ENCODE data around the gene CHRND.

Gene CHRND

GRCh38 chr2:232488097-232488711 is 37.8 kb upstream of the CHRND start:
- no peak for DNase-seq

GRCh38 chr2:232488721-232489300 is 37.1 kb upstream of the CHRND start:
- no peak for DNase-seq

DNA sequence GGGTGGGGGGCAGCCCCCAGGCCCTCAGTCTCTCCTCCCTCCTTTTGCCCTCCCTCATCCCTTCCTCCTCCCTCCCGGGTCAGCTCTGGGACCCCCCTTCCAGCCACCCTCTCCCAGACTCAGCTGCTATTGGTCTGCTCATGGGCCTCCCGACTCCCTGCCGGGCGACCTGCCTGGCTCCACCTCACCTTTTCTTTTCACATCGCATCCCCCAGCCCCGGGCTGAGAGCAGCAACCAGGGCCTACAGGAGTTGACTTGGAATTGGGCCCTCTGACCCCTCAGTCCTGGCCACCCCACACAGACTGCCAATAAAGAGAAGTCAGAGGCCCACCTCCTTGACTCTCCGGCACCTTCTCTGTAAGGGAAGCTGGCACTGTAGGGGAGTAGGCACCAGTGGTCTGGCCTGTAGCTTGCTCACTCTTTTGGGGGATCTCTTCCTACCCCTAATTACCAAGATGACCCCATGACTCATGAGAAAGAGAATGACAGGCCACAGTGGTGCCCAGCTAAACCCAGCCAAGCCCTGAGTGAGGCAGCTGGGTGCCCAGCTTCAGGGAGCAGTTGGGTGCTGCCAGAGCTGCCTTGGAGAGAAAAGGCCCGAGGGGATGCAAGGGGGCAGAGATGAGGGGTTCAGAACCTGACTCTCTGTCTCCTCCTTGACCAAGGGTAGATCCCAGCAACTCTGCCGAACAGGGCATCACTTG is 36.3 kb upstream of the CHRND start:
- DNase-seq: no peak

DNA sequence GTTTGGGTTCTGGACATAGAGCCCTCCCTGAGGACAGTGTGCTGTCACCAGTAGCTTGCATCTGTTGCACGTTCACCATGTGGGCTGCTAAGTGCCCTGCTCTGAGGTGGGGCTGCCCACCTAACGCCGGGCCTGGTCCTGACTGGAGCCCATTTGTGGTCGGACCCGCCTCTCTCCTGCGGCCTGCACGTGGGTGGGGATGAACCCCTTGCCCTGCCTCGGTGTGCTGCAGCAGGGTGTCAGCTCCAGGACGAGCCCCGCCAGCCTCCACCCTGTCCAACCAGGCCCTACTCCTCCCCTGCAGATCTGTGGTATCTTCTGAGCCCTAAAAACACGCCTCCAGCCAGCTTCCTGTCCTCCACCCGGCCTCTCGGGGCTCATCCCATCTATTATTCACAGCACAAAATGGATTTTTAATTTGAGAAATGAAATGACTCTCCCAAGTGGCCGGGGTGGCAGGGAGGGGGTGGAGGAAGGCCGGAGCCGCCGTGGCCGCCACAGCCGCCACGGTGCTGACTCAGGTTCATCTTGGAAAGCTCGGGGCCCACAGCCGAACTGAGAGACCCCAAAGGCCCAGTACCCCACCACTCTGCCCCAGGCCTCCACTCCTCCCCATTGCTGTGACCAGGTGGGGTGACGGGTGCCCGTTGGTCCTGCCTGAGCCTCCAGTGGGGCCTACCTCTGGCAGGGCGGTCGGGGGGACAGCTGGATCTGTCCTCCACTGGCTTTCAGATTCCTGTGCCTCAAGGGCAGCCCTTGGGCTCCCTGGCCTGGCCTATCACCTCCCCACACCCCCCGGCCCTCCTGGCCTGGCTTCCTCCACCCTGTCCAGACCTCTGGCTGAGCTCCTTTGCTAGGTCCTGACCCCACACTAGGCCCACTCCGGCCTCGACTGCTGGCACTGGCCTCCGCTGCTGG is 35.5 kb upstream of the CHRND start:
- no peak for DNase-seq

DNA sequence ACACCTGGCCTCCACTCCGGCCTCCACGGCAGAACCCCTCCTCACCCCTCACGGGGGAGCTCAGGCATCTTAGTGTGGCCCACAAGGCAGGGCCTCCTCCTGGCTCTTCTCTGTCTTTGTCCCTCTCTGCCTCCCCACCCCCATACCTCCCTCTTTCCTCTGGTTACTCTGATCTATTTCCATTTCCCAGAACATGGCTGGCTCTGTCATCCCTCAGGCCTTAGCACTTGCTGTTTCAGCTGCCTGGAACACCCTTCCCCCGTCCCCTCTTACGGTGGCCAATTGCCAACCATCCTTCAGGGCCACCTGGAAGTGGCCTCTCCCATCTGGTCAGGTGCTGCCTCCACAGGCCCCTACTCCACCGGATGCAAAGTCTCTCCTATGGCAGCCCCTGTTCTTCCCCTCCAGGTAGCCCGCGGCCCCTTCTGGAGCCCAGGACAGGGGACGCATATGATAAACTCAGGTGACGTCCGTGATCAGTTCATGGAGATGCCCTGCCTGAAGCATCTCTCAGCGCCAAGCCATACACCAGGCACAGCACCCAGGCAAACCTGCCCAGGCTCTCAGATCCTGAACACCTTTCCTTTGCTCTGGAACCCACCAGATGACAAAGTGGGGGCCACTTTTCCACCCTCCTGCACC is 34.7 kb upstream of the CHRND start:
- DNase-seq: no peak

GRCh38 chr2:232492236-232492848 is 33.6 kb upstream of the CHRND start:
- DNase-seq: no peak

DNA sequence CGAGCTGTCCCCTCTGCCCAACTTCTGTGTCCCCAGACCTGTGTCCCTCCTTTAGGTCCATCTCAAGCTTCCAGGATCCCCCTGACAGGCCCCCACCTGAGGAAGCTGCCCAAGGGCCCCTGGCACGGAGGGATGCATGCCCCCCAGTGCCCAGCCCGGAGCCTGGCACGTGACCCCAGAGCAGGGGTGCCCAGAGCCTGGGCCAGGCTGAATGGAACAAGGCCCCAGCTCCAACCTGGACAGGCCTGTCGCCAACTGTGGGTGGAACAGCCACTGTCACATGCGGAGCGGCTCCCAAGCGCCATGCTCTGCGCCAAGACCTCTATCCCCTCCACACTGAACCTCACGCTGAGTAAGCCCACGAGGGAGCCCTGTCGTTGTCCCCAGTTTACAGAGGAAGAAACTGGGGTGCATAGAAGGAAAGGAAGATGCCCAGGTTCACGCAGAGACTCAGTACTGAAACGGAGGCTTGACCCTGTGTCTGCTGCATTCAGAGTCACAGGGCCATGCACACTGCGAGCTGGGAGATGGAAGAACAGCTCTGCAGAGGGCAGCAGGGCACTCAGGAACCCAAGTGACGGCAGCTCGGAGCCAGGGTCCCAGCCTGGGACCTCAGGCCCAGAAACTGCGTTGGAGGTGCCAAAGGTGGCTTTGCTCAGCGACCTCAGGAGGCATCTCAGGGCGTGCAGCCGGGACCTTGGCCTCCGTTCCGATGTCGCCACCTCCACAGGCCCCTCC is 32.8 kb upstream of the CHRND start:
- no peak for DNase-seq

DNA sequence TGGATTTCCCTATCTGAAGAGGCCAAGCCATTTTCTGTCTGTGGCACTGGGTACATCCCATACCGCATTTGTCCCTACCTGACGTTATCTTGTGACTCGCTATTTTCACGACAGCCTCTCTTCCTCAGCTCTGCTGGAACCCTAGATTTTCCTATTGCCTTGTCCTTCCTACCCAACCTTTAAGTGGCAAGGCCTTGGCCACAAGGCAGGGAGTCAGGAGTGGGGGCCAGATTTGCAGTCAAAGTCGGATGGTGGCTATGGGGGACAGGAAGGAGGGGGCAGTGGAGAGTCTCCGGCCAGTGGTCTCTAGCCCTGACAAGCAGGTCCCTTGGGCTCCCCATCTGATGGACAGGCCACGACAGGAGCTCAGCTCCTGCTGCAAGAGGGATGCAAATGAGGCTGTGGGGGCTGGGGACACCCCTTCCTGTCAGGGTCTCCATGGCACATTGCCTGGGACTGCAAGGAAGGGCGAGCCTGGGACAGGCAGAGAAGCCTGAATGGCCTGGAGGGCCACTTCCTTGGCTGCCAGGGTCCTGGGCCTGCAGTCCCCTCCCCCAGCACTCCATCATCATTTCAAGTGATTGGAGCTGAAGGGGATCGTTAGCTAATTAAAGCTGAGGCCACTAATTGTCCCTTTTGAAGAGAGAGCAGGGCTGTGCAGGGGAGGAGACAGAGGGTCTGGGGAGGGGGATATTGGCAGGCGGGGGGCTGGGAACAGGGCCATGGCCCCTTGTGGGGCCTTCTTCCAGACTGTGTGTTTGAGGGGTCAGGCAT is 32.1 kb upstream of the CHRND start:
- no peak for DNase-seq

- DNase-seq: no peak
Observed at GRCh38 chr2:232494542-232494941, 31.4 kb upstream of the CHRND start.

- no peak for DNase-seq
Observed at GRCh38 chr2:232495292-232495691, 30.7 kb upstream of the CHRND start.

DNA sequence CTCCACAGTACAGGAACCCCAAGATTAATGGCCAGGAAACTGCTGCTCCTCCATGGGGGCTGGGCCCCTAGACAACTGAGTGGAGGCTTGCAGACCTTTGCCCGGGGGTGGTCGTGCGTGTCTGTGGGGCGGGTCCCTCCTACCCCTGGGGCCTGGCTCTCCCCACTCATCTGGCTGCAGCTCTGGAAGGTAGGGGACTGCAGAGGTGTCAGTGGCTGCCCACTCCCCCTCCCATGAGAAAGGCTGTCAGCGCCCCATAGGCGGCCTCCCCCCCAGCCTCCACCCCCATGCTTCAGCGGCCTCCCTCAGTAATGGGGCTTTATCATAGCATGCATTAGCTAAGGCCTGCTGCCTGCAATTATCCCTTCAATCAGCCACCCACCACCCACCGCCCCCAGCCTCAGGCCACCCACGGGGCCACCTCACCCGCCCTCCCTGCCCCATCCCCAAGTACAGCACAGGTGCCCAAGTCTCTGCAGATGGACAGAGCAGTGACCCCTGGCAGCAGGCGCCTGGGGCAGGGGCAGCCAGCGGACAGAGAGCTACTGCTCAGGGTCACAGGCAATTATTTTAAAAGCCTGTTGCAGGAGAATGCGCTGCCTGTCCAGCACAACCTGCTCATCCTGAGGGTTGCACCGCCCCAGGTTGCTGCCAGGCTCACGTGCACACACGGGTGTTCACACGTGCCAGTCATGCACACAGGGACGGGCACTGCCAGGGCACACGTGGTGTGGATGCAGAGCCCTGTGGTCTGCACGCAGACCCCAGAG is 29.3 kb upstream of the CHRND start:
- DNase-seq: no peak

- peak; percentile 20 for DNase-seq
Observed at GRCh38 chr2:232497348-232497747, 28.6 kb upstream of the CHRND start.

DNA sequence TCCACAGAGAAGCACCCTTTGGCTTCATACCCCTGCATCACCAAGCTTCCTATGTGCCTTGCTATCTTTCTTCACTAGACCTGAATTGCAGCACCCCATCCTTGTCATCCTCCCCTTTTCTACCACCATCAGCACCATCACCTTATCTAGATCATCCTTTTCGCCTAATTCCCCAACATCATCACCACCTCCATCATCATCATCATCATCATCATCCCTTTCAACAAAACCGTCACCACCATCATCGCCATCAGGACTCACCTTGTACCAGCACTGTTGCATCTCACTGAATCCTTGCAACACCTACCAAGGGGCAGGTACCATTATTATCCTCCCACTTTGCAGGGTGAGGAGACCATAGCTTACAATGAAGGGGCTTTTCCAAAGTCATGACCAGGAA is 27.5 kb upstream of the CHRND start:
- DNase-seq: no peak

DNA sequence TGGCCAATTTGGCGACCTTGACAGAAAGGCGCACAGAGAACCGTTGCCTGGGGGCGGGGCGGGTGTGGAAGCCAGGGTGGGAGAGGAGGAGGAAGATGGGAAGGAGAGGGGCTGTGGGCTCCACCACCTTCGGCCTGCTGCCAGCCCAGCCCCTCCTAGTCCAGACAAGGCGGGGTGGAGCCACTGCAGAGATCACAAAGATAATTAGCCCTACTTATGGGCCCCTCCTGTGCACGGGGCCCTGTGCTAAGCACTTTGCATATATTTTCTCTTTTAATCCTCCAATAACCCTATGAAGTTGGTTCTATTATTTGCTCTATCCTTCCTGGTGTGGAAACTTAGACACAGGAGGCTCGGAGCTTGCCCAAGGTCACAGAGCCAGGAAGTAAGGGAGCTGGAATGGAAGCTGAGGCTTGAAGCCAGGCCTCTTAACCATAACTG is 24.6 kb upstream of the CHRND start:
- DNase-seq: no peak

DNA sequence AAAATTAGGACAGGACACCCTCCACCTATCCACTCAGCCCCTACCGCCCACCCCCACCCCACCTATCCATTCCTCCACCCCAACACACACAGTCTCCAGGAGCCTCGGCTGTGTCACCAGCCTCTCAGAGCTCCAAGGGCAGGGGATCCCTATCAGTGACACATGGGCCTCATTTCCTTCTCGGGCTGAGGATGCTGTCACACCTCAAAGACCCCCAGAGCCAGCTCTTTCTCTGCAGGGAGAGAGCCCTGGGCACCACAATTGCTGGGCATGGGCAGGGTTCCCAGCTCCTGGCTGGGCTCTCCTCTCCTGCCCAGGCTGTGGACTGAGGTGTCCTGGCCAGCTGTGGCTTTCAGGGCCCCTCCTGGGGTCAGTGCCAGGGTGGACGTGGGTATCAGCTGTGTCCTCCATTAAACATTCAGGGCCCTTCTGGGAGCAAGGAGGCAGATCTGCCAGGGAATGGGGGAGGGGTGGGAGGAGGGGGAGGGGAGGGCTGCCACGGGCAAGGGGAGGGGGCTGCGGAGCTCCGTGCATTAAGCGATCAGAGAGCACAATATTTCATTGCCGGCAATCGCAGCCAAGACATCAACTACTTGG is 24.1 kb upstream of the CHRND start:
- DNase-seq: no peak

- DNase-seq: peak; percentile 76
Observed at GRCh38 chr2:232502511-232502910, 23.4 kb upstream of the CHRND start.

- peak; percentile 47 for DNase-seq
Observed at GRCh38 chr2:232502911-232503808, 22.8 kb upstream of the CHRND start.

DNA sequence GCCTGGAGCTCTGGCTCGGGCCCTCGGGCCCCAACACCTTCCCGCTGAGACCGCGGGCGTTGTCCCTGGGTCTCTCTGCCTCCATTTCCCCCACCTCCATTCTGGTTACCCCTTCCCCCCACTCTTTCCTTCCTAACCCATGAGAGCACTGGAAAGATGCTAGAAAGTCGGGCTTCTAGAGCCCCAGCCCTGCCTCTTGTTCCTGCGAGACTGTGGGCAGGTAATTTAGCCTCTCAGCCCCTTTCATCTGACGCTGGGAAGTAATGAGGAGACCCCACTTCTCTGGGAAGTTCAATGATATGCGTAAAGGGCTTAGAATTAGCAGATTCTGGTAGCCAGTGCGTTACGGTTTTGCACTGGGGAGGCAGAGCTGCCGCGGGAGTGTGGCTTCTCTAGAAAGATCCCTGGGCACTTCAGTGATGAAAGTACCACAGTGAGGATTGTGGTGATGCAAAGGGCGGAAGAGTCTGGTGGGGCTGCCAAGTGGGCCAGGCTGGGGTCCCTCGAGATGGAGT is 22.1 kb upstream of the CHRND start:
- DNase-seq: no peak
